ENCODE data around the gene CD24. TPM values are rescaled to one million over a fixed set of nuclear protein-coding genes. Genes with fewer than 3 reads are reported as not detected.

CD24 gene
- total RNA-seq, 4 donors from 2014 or later = 711 to 1,654 (median 1,435) TPM

DNA sequence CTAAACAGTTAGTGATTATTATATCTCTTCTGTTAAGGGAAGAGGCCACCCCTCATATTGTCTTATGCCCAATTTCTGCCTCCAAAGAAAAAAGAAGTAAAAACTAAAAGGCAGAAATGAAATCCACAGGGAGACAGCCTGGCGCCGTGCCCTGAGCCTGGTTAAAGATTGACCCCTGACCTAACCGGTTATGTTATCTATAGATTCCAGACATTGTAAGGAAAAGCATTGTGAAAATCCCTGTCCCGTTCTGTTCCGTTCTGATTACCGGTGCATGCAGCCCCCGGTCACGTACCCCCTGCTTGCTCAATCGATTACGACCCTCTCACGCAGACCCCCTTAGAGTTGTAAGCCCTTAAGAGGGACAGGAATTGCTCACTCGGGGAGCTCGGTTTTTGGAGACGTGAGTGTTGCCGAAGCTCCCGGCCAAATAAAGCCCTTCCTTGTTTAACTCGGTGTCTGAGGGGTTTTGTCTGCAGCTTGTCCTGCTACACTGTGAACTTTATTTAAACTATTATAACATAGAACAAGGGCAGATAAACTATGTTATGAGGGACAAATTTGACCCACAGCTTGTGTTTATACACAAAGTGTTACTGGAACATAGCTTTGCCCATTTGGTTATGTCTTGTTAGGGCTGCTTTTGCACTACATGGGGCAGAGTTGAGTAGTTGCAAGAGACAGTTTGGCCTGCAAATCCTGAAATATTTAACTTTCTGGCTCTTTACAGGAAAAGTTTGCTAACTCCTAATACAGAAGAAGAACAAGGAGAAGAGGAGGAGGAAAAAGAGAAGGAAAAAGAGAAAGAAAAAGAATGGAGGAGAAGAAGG, 49.6 kb downstream of the CD24 start:
- H3K27ac ChIP-seq = no peak overlapping the region
- intact Hi-C loops (cut with DNase I) = no loop called here
- H3K27me3 ChIP-seq = no peaks in the 10 kb centered on the region
- no peaks in the 10 kb centered on the region for H3K9me3 ChIP-seq
- no peak for TF ChIP-seq POLR2A (IDR thresholded peaks at IDR 0.05)
- TF ChIP-seq, protein P1, sequence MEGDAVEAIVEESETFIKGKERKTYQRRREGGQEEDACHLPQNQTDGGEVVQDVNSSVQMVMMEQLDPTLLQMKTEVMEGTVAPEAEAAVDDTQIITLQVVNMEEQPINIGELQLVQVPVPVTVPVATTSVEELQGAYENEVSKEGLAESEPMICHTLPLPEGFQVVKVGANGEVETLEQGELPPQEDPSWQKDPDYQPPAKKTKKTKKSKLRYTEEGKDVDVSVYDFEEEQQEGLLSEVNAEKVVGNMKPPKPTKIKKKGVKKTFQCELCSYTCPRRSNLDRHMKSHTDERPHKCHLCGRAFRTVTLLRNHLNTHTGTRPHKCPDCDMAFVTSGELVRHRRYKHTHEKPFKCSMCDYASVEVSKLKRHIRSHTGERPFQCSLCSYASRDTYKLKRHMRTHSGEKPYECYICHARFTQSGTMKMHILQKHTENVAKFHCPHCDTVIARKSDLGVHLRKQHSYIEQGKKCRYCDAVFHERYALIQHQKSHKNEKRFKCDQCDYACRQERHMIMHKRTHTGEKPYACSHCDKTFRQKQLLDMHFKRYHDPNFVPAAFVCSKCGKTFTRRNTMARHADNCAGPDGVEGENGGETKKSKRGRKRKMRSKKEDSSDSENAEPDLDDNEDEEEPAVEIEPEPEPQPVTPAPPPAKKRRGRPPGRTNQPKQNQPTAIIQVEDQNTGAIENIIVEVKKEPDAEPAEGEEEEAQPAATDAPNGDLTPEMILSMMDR (IDR thresholded peaks at IDR 0.05) = no peak
- H3K36me3 ChIP-seq = no peaks in the 10 kb centered on the region
- H3K4me1 ChIP-seq = no peaks in the 10 kb centered on the region
- 43 to 62% methylated on average over 17 of the region's 17 CpGs for WGBS, 2 donors
- no peak overlapping the region for H3K4me3 ChIP-seq
- no peak for DNase-seq

DNA sequence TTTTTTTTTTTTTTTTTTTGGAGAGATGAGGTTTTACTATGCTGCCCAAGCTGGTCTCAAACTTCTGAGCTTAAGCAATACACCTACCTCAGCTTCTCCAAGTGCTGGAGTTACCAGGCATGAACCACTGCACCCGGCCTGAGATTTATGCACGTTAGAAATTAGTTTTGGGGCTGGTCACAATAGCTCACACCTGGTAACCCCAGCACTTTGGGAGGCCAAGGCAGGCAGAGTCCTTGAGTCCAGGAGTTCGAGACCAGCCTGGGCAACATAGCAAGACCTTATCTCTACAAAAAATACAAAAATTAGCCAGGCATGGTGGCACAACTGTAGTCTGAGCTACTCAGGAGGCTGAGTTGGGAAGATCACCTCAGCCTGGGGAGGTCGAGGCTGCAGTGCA, 51.9 kb downstream of the CD24 start:
- Histone ChIP-seq H3K4me1 (no peaks in the 10 kb centered on the region), H3K9me3 (no peaks in the 10 kb centered on the region), H3K36me3 (no peaks in the 10 kb centered on the region), H3K27ac (no peak overlapping the region), H3K4me3 (no peak overlapping the region), H3K27me3 (no peaks in the 10 kb centered on the region)
- intact Hi-C loops (cut with DNase I) = no loop called here
- no peak for DNase-seq
- TF ChIP-seq, protein P1 (IDR thresholded peaks at IDR 0.05) = no peak
- no peak for TF ChIP-seq POLR2A (IDR thresholded peaks at IDR 0.05)
- 82 to 89% methylated on average over 2 to 3 of the region's 4 CpGs for WGBS, 2 donors

Other genes starting within 250 kb of the CD24 start
- gene MTRES1, start 53.5 kb upstream of the CD24 start, total RNA-seq = 10 to 100 TPM in 3 of 4 donors, 1 to 10 TPM in 1; 6.8 to 19.7 (median 15.6) TPM
- gene BEND3, start 140.8 kb upstream of the CD24 start, total RNA-seq = 1 to 10 TPM; 2.0 to 3.6 (median 2.8) TPM

Measured in esophagus squamous epithelium (tissue), 5 donors.